HG02852 (cell line): ENCODE measurements around the gene AMH.
"Not testable (repeated sequence)": the region's sequence is repeated elsewhere in the genome, so short reads cannot be mapped to it uniquely, and the experiment has no call there.

Experiments used
- ATAC-seq: cut with Tn5 transposase; IDR thresholded peaks from one replicate; pipeline ENCODE4 v1.9.1; 2021; ENCODE audit warnings: mild to moderate bottlenecking, moderate library complexity; ENCODE audit not compliant: unreplicated experiment

AMH gene

GRCh38 chr19:2249010-2249866 lies at the start of gene AMH:
TSS of gene AMH (plus strand) at chr19:2249323. CDS start at chr19:2249333, 10 bp downstream.
- no peak for ATAC-seq

- ATAC-seq = no peak
Observed at GRCh38 chr19:2199861-2200623, 49.1 kb upstream of the AMH start.

- ATAC-seq = not testable (repeated sequence)
Observed at GRCh38 chr19:2200624-2201294, 48.4 kb upstream of the AMH start.

GRCh38 chr19:2201473-2202148 lies 47.5 kb upstream of the AMH start:
- no peak for ATAC-seq

- ATAC-seq = no peak
Observed at GRCh38 chr19:2202366-2202765, 46.8 kb upstream of the AMH start.

- ATAC-seq = no peak
Observed at GRCh38 chr19:2207008-2207407, 42.1 kb upstream of the AMH start.

GRCh38 chr19:2207991-2208860 lies 40.9 kb upstream of the AMH start:
- no peak for ATAC-seq

GRCh38 chr19:2208975-2209374 lies 40.1 kb upstream of the AMH start:
- no peak for ATAC-seq

GRCh38 chr19:2209408-2209807 lies 39.7 kb upstream of the AMH start:
- ATAC-seq = no peak

GRCh38 chr19:2210206-2210605 lies 38.9 kb upstream of the AMH start:
- no peak for ATAC-seq

- no peak for ATAC-seq
Observed at GRCh38 chr19:2210987-2211740, 38.0 kb upstream of the AMH start.

GRCh38 chr19:2212861-2213711 lies 36.0 kb upstream of the AMH start:
- no peak for ATAC-seq

- ATAC-seq = no peak
Observed at GRCh38 chr19:2213799-2214198, 35.3 kb upstream of the AMH start.

GRCh38 chr19:2214251-2214650 lies 34.9 kb upstream of the AMH start:
- no peak for ATAC-seq

GRCh38 chr19:2215281-2215751 lies 33.8 kb upstream of the AMH start:
- ATAC-seq = no peak

GRCh38 chr19:2216361-2217225 lies 32.5 kb upstream of the AMH start:
- no peak for ATAC-seq

GRCh38 chr19:2217591-2217990 lies 31.5 kb upstream of the AMH start:
- no peak for ATAC-seq
